Measurements from ENCODE around the gene CASQ2. TPM values are rescaled to one million over a fixed set of nuclear protein-coding genes. Genes with fewer than 3 reads are reported as not detected.

The CASQ2 gene
- total RNA-seq, 5 donors from 2014 or later (not counting 1 experiment from before 2014, with no cell fraction given): not detected

- Histone ChIP-seq H3K27ac (ENCODE audit: low read length) (no peak overlapping the region), H3K36me3 (ENCODE audit: control insufficient read depth in 2 of 2, extremely low read depth in 1 of 2, insufficient read depth in 1 of 2, low read length in 1 of 2) (no peaks in the 10 kb centered on the region), H3K4me1 (ENCODE audit: control insufficient read depth in 1 of 2, extremely low read depth in 1 of 2, insufficient read depth in 2 of 2, low read length in 2 of 2) (no peaks in the 10 kb centered on the region), H3K4me3 (ENCODE audit: control insufficient read depth in 1 of 2, extremely low read depth in 1 of 2, low read length in 1 of 2) (no peak overlapping the region), H3K27me3 (replicated peaks in 1 of 2; ENCODE audit: control insufficient read depth in 2 of 2, extremely low read depth in 1 of 2, insufficient read depth in 2 of 2, low read length in 1 of 2) (peaks cover 0 to 12% of the 10 kb centered on the region in 2 experiments), H3K9me3 (no peaks in the 10 kb centered on the region)
- Mint-ChIP-seq H3K27me3 (peaks cover 0 to 11% of the 10 kb centered on the region in 2 donors), H3K9me3 (no peaks in the 10 kb centered on the region), H3K36me3 (no peaks in the 10 kb centered on the region), H3K4me1 (no peaks in the 10 kb centered on the region), H3K4me3 (no peak overlapping the region), H3K27ac (no peak overlapping the region)
- no peak for DNase-seq
- POLR2A ChIA-PET: no interaction called here
- CTCF ChIA-PET: interaction anchor here in 1 of 2 donors (1.1 kb wide), 1 partner anchor 95 kb away, joined by 3 read pairs; no protein-coding TSS in a partner anchor
- no peak for ATAC-seq (replicated peaks in 1 of 4)
- WGBS (ENCODE audit: insufficient coverage): 53% methylated on average over 3 of the region's 3 CpGs
Measured at GRCh38 chr1:115702959-115703358, 65.6 kb downstream of the CASQ2 start.

GRCh38 chr1:115701090-115701489 is 67.4 kb downstream of the CASQ2 start:
- Histone ChIP-seq H3K4me3 (ENCODE audit: control insufficient read depth in 1 of 2, extremely low read depth in 1 of 2, low read length in 1 of 2) (no peak overlapping the region), H3K4me1 (ENCODE audit: control insufficient read depth in 1 of 2, extremely low read depth in 1 of 2, insufficient read depth in 2 of 2, low read length in 2 of 2) (no peaks in the 10 kb centered on the region), H3K36me3 (ENCODE audit: control insufficient read depth in 2 of 2, extremely low read depth in 1 of 2, insufficient read depth in 1 of 2, low read length in 1 of 2) (no peaks in the 10 kb centered on the region), H3K27me3 (replicated peaks in 1 of 2; ENCODE audit: control insufficient read depth in 2 of 2, extremely low read depth in 1 of 2, insufficient read depth in 2 of 2, low read length in 1 of 2) (peaks cover 0 to 6% of the 10 kb centered on the region in 2 experiments), H3K9me3 (no peaks in the 10 kb centered on the region), H3K27ac (ENCODE audit: low read length) (no peak overlapping the region)
- DNase-seq (no peak), ATAC-seq (replicated peaks in 1 of 4) (no peak)
- no peaks in the 10 kb centered on the region for H3K36me3 Mint-ChIP-seq
- 100% methylated on average over 1 of the region's 3 CpGs for WGBS (ENCODE audit: insufficient coverage)
- H3K27me3 Mint-ChIP-seq: peaks cover 0 to 7% of the 10 kb centered on the region in 2 donors
- no peaks in the 10 kb centered on the region for H3K9me3 Mint-ChIP-seq
- CTCF ChIA-PET: no interaction called here
- POLR2A ChIA-PET: no interaction called here
- no peak overlapping the region for H3K27ac Mint-ChIP-seq
- no peaks in the 10 kb centered on the region for H3K4me1 Mint-ChIP-seq
- no peak overlapping the region for H3K4me3 Mint-ChIP-seq

- Histone ChIP-seq H3K27ac (ENCODE audit: low read length) (no peak overlapping the region), H3K36me3 (ENCODE audit: control insufficient read depth in 2 of 2, extremely low read depth in 1 of 2, insufficient read depth in 1 of 2, low read length in 1 of 2) (no peaks in the 10 kb centered on the region), H3K27me3 (replicated peaks in 1 of 2; ENCODE audit: control insufficient read depth in 2 of 2, extremely low read depth in 1 of 2, insufficient read depth in 2 of 2, low read length in 1 of 2) (peaks cover 0 to under 1% of the 10 kb centered on the region in 2 experiments), H3K4me3 (ENCODE audit: control insufficient read depth in 1 of 2, extremely low read depth in 1 of 2, low read length in 1 of 2) (no peak overlapping the region), H3K4me1 (ENCODE audit: control insufficient read depth in 1 of 2, extremely low read depth in 1 of 2, insufficient read depth in 2 of 2, low read length in 2 of 2) (no peaks in the 10 kb centered on the region), H3K9me3 (no peaks in the 10 kb centered on the region)
- no peak for DNase-seq
- H3K4me3 Mint-ChIP-seq: no peak overlapping the region
- CTCF ChIA-PET: no interaction called here
- no peak overlapping the region for H3K27ac Mint-ChIP-seq
- 0% methylated on average over 1 of the region's 1 CpG for WGBS (ENCODE audit: insufficient coverage)
- H3K9me3 Mint-ChIP-seq: no peaks in the 10 kb centered on the region
- POLR2A ChIA-PET: no interaction called here
- peaks cover 0 to 4% of the 10 kb centered on the region in 2 donors for H3K27me3 Mint-ChIP-seq
- H3K36me3 Mint-ChIP-seq: no peaks in the 10 kb centered on the region
- no peaks in the 10 kb centered on the region for H3K4me1 Mint-ChIP-seq
- no peak for ATAC-seq (replicated peaks in 1 of 4)
Measured at GRCh38 chr1:115697619-115698018, 70.9 kb downstream of the CASQ2 start.

- 83% methylated on average over 1 of the region's 3 CpGs for WGBS (ENCODE audit: insufficient coverage)
- no peak for ATAC-seq (replicated peaks in 1 of 4)
- Histone ChIP-seq H3K9me3 (no peaks in the 10 kb centered on the region), H3K27me3 (replicated peaks in 1 of 2; ENCODE audit: control insufficient read depth in 2 of 2, extremely low read depth in 1 of 2, insufficient read depth in 2 of 2, low read length in 1 of 2) (peaks cover 0 to 2% of the 10 kb centered on the region in 2 experiments), H3K36me3 (ENCODE audit: control insufficient read depth in 2 of 2, extremely low read depth in 1 of 2, insufficient read depth in 1 of 2, low read length in 1 of 2) (no peaks in the 10 kb centered on the region), H3K4me1 (ENCODE audit: control insufficient read depth in 1 of 2, extremely low read depth in 1 of 2, insufficient read depth in 2 of 2, low read length in 2 of 2) (no peaks in the 10 kb centered on the region), H3K27ac (ENCODE audit: low read length) (no peak overlapping the region), H3K4me3 (ENCODE audit: control insufficient read depth in 1 of 2, extremely low read depth in 1 of 2, low read length in 1 of 2) (no peak overlapping the region)
- Mint-ChIP-seq H3K36me3 (peaks cover 4% of the 10 kb centered on the region), H3K4me3 (no peak overlapping the region), H3K27ac (no peak overlapping the region), H3K27me3 (no peaks in the 10 kb centered on the region), H3K9me3 (no peaks in the 10 kb centered on the region), H3K4me1 (no peaks in the 10 kb centered on the region)
- CTCF ChIA-PET: interaction anchor here in 1 of 2 donors (1.6 kb wide), 1 partner anchor 11 kb away, joined by 6 read pairs; no protein-coding TSS in a partner anchor
- no peak for DNase-seq
- POLR2A ChIA-PET: no interaction called here
Measured at GRCh38 chr1:115694805-115695204, 73.7 kb downstream of the CASQ2 start.

GRCh38 chr1:115692224-115692623 is 76.3 kb downstream of the CASQ2 start:
- 77% methylated on average over 2 of the region's 4 CpGs for WGBS (ENCODE audit: insufficient coverage)
- POLR2A ChIA-PET: no interaction called here

GRCh38 chr1:115690972-115691371 is 77.5 kb downstream of the CASQ2 start:
- ATAC-seq (replicated peaks in 1 of 4): no peak
- H3K4me3 Mint-ChIP-seq: no peak overlapping the region
- no peaks in the 10 kb centered on the region for H3K4me1 Mint-ChIP-seq
- Histone ChIP-seq H3K36me3 (ENCODE audit: control insufficient read depth in 2 of 2, extremely low read depth in 1 of 2, insufficient read depth in 1 of 2, low read length in 1 of 2) (no peaks in the 10 kb centered on the region), H3K4me1 (ENCODE audit: control insufficient read depth in 1 of 2, extremely low read depth in 1 of 2, insufficient read depth in 2 of 2, low read length in 2 of 2) (no peaks in the 10 kb centered on the region), H3K4me3 (ENCODE audit: control insufficient read depth in 1 of 2, extremely low read depth in 1 of 2, low read length in 1 of 2) (no peak overlapping the region), H3K27me3 (replicated peaks in 1 of 2; ENCODE audit: control insufficient read depth in 2 of 2, extremely low read depth in 1 of 2, insufficient read depth in 2 of 2, low read length in 1 of 2) (peaks cover 0 to 2% of the 10 kb centered on the region in 2 experiments), H3K9me3 (no peaks in the 10 kb centered on the region), H3K27ac (ENCODE audit: low read length) (no peak overlapping the region)
- peaks cover 4% of the 10 kb centered on the region for H3K36me3 Mint-ChIP-seq
- ChIA-PET POLR2A (no interaction called here), CTCF (no interaction called here)
- WGBS (ENCODE audit: insufficient coverage): no CpG with 5 or more reads among the region's 8 CpGs
- no peak for DNase-seq
- H3K27ac Mint-ChIP-seq: no peak overlapping the region
- no peaks in the 10 kb centered on the region for H3K9me3 Mint-ChIP-seq
- no peaks in the 10 kb centered on the region for H3K27me3 Mint-ChIP-seq

More at GRCh38 chr1:115692224-115692623, 76.3 kb downstream of the CASQ2 start:
- Histone ChIP-seq H3K36me3 (ENCODE audit: control insufficient read depth in 2 of 2, extremely low read depth in 1 of 2, insufficient read depth in 1 of 2, low read length in 1 of 2) (no peaks in the 10 kb centered on the region), H3K27me3 (replicated peaks in 1 of 2; ENCODE audit: control insufficient read depth in 2 of 2, extremely low read depth in 1 of 2, insufficient read depth in 2 of 2, low read length in 1 of 2) (peaks cover 0 to 2% of the 10 kb centered on the region in 2 experiments), H3K4me1 (ENCODE audit: control insufficient read depth in 1 of 2, extremely low read depth in 1 of 2, insufficient read depth in 2 of 2, low read length in 2 of 2) (no peaks in the 10 kb centered on the region), H3K27ac (ENCODE audit: low read length) (no peak overlapping the region), H3K4me3 (ENCODE audit: control insufficient read depth in 1 of 2, extremely low read depth in 1 of 2, low read length in 1 of 2) (no peak overlapping the region), H3K9me3 (no peaks in the 10 kb centered on the region)
- Mint-ChIP-seq H3K4me1 (no peaks in the 10 kb centered on the region), H3K36me3 (peaks cover 4% of the 10 kb centered on the region), H3K4me3 (no peak overlapping the region), H3K27me3 (no peaks in the 10 kb centered on the region), H3K9me3 (no peaks in the 10 kb centered on the region), H3K27ac (no peak overlapping the region)
- DNase-seq (no peak), ATAC-seq (replicated peaks in 1 of 4) (no peak)
- CTCF ChIA-PET: interaction anchor here in 1 of 2 donors (1.0 kb wide), 1 partner anchor 18 kb away, joined by 3 read pairs; no protein-coding TSS in a partner anchor

- Histone ChIP-seq H3K9me3 (no peaks in the 10 kb centered on the region), H3K27ac (ENCODE audit: low read length) (no peak overlapping the region), H3K4me1 (ENCODE audit: control insufficient read depth in 1 of 2, extremely low read depth in 1 of 2, insufficient read depth in 2 of 2, low read length in 2 of 2) (no peaks in the 10 kb centered on the region), H3K4me3 (ENCODE audit: control insufficient read depth in 1 of 2, extremely low read depth in 1 of 2, low read length in 1 of 2) (no peak overlapping the region), H3K27me3 (replicated peaks in 1 of 2; ENCODE audit: control insufficient read depth in 2 of 2, extremely low read depth in 1 of 2, insufficient read depth in 2 of 2, low read length in 1 of 2) (peaks cover 0 to 2% of the 10 kb centered on the region in 2 experiments), H3K36me3 (ENCODE audit: control insufficient read depth in 2 of 2, extremely low read depth in 1 of 2, insufficient read depth in 1 of 2, low read length in 1 of 2) (no peaks in the 10 kb centered on the region)
- POLR2A ChIA-PET: no interaction called here
- Mint-ChIP-seq H3K4me1 (no peaks in the 10 kb centered on the region), H3K27me3 (no peaks in the 10 kb centered on the region), H3K27ac (no peak overlapping the region), H3K4me3 (no peak overlapping the region), H3K9me3 (no peaks in the 10 kb centered on the region), H3K36me3 (peaks cover 4% of the 10 kb centered on the region)
- DNase-seq (no peak), ATAC-seq (replicated peaks in 1 of 4) (no peak)
- CTCF ChIA-PET: no interaction called here
- WGBS (ENCODE audit: insufficient coverage): no CpG with 5 or more reads among the region's 3 CpGs
Measured at GRCh38 chr1:115687744-115688143, 80.8 kb downstream of the CASQ2 start.
